Lower lobe of right lung (tissue), 2 donors: ENCODE data around the gene TRAPPC3. TPM values are rescaled to one million over a fixed set of nuclear protein-coding genes. Genes with fewer than 3 reads are reported as not detected.

ENCODE experiments used
- ATAC-seq, 2 donors: fragments of 200-7000 bp; cut with Tn5 transposase; one replicate each; pipeline ENCODE4 v1.9.1; 2020 to 2022; ENCODE audit warnings: mild to moderate bottlenecking in 2 of 2, moderate library complexity in 2 of 2
- DNase-seq: peaks from one replicate; pipeline ENCODE4 v3.0.0-alpha.2; 2020
- H3K27ac ChIP-seq: fragments of 200-600 bp; one replicate; pipeline ENCODE4 v1.8.0; 2022
- H3K27me3 ChIP-seq: fragments of 200-600 bp; one replicate; pipeline ENCODE4 v1.8.0; 2022; ENCODE audit warnings: low read depth
- H3K36me3 ChIP-seq: fragments of 200-600 bp; one replicate; pipeline ENCODE4 v1.8.0; 2022; ENCODE audit warnings: mild to moderate bottlenecking
- H3K4me1 ChIP-seq: fragments of 200-600 bp; one replicate; pipeline ENCODE4 v1.8.0; 2022
- H3K4me3 ChIP-seq: fragments of 200-600 bp; one replicate; pipeline ENCODE4 v1.8.0; 2022; ENCODE audit warnings: mild to moderate bottlenecking
- H3K9me3 ChIP-seq: fragments of 200-600 bp; one replicate; pipeline ENCODE4 v1.8.0; 2022
- CTCF ChIP-seq: fragments of 200-600 bp; IDR thresholded peaks from one replicate; pipeline ENCODE4 v1.8.0; 2022; ENCODE audit warnings: antibody characterized with exemption, mild to moderate bottlenecking
- intact Hi-C: fragments of 100-400 bp; cut with DNase I; formaldehyde crosslinking; loops from one replicate; pipeline ENCODE4 v1.11.0; 2022
- total RNA-seq: library from RNA; stranded (reverse); fragmentation: NEBNext Ultra II Directional; extraction: Animal tissue kit (Norgen Biotek cat#: 25700); gene quantifications from one replicate; pipeline ENCODE4 v1.2.1, GENCODE V29; 2021
- donor health status: DM: no; HTN: yes; CAD: no; lungs with severe emphysema.

The TRAPPC3 gene
- total RNA-seq, 1 donor from 2014 or later = 60.3 TPM

GRCh38 chr1:36107394-36107793, 41.9 kb downstream of the TRAPPC3 start:
- no peak overlapping the region for H3K27ac ChIP-seq
- no peak for TF ChIP-seq CTCF
- H3K36me3 ChIP-seq = no peaks in the 10 kb centered on the region
- H3K4me1 ChIP-seq = no peaks in the 10 kb centered on the region
- no peaks in the 10 kb centered on the region for H3K27me3 ChIP-seq
- peak; percentile 37 for DNase-seq
- H3K9me3 ChIP-seq = no peaks in the 10 kb centered on the region
- ATAC-seq = peak; percentile 43 to 49
- no peak overlapping the region for H3K4me3 ChIP-seq
- intact Hi-C loops = no loop called here

- TF ChIP-seq CTCF = no peak
- H3K4me3 ChIP-seq = no peak overlapping the region
- no peak overlapping the region for H3K27ac ChIP-seq
- intact Hi-C loops = no loop called here
- H3K36me3 ChIP-seq = no peaks in the 10 kb centered on the region
- ATAC-seq = no peak
- no peaks in the 10 kb centered on the region for H3K27me3 ChIP-seq
- H3K4me1 ChIP-seq = no peaks in the 10 kb centered on the region
- no peaks in the 10 kb centered on the region for H3K9me3 ChIP-seq
- DNase-seq = no peak
Measured at GRCh38 chr1:36106269-36106668, 43.0 kb downstream of the TRAPPC3 start.

- Histone ChIP-seq H3K9me3 (no peaks in the 10 kb centered on the region), H3K27me3 (no peaks in the 10 kb centered on the region), H3K4me3 (no peak overlapping the region), H3K36me3 (no peaks in the 10 kb centered on the region), H3K4me1 (peaks cover 8% of the 10 kb centered on the region), H3K27ac (no peak overlapping the region)
- ATAC-seq (no peak), DNase-seq (no peak)
- intact Hi-C loops = no loop called here
- TF ChIP-seq CTCF = no peak
Measured at GRCh38 chr1:36101546-36101945, 47.7 kb downstream of the TRAPPC3 start.

GRCh38 chr1:36100376-36100775, 48.9 kb downstream of the TRAPPC3 start:
- H3K27ac ChIP-seq = no peak overlapping the region
- DNase-seq = no peak
- no peak overlapping the region for H3K4me3 ChIP-seq
- peaks cover 19% of the 10 kb centered on the region for H3K4me1 ChIP-seq
- no peak for ATAC-seq
- TF ChIP-seq CTCF = no peak
- peaks cover 4% of the 10 kb centered on the region for H3K36me3 ChIP-seq
- no peaks in the 10 kb centered on the region for H3K27me3 ChIP-seq
- intact Hi-C loops = no loop called here
- no peaks in the 10 kb centered on the region for H3K9me3 ChIP-seq

GRCh38 chr1:36099681-36100341, 49.5 kb downstream of the TRAPPC3 start:
- H3K36me3 ChIP-seq = peaks cover 7% of the 10 kb centered on the region
- H3K4me1 ChIP-seq = peaks cover 25% of the 10 kb centered on the region
- H3K27ac ChIP-seq = no peak overlapping the region
- TF ChIP-seq CTCF = peak; percentile 84
- no peak overlapping the region for H3K4me3 ChIP-seq
- intact Hi-C loops = no loop called here
- peak; percentile 85 for DNase-seq
- peak; percentile 84 to 86 for ATAC-seq
- H3K9me3 ChIP-seq = no peaks in the 10 kb centered on the region
- no peaks in the 10 kb centered on the region for H3K27me3 ChIP-seq
